ENCODE data around the gene ETV5. TPM values are rescaled to one million over a fixed set of nuclear protein-coding genes. Genes with fewer than 3 reads are reported as not detected.

Gene ETV5
- total and polyA plus RNA-seq, 2 donors (not counting 1 experiment from before 2014, with no cell fraction given) = 0.12 to 0.74 TPM

DNA sequence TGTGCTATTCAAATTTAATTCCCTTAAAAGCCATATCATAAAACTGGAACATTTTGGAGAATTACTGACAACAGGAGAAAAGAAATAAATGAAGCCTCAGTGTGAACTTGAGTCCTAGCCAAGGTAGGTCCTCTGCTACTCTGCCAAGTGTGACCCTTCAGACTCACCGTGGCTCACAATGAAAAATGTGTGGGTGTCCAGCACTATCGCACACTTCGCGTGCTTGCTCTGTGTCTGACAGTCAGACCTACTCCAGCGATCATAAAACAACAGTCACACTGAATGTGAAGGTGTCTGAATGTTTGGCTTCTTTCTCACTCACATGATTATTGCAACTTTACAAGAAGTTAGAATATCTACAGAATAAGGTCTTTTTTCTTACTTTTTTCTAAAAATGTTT, 105.3 kb downstream of the ETV5 start:
- Histone ChIP-seq H2AFZ (ENCODE audit: insufficient read depth, low read depth, low read length, poor library complexity, severe bottlenecking) (no peak overlapping the region), H3K9me3 (ENCODE audit: control extremely low read depth in 1 of 3, control insufficient read depth in 2 of 3, insufficient read depth in 1 of 3, low read length in 2 of 3) (no peaks in the 10 kb centered on the region), H4K20me1 (ENCODE audit: control insufficient read depth, insufficient read depth, low read length, poor library complexity, severe bottlenecking) (no peaks in the 10 kb centered on the region), H3K27ac (ENCODE audit: low read length in 2 of 2) (no peak overlapping the region), H3K36me3 (replicated peaks in 1 of 2; ENCODE audit: control extremely low read depth in 1 of 2, control insufficient read depth in 1 of 2, extremely low read depth in 1 of 2, insufficient read depth in 2 of 2, low read length in 1 of 2) (no peaks in the 10 kb centered on the region), H3K27me3 (replicated peaks in 1 of 4; ENCODE audit: control extremely low read depth in 1 of 4, control insufficient read depth in 3 of 4, insufficient read depth in 4 of 4, low read length in 3 of 4) (peaks cover 0 to 7% (median 5%) of the 10 kb centered on the region in 4 experiments), H3K9ac (ENCODE audit: low read length) (no peak overlapping the region), H3K4me3 (ENCODE audit: control extremely low read depth in 1 of 5, extremely low read depth in 1 of 5, insufficient read depth in 1 of 5, low read depth in 2 of 5, low read length in 4 of 5) (no peak overlapping the region), H3K79me2 (ENCODE audit: control insufficient read depth, insufficient read depth, low read length) (no peaks in the 10 kb centered on the region), H3K4me1 (ENCODE audit: control insufficient read depth in 2 of 2, insufficient read depth in 2 of 2, low read length in 2 of 2) (no peaks in the 10 kb centered on the region), H3K4me2 (replicated peaks; ENCODE audit: low read depth, low read length, poor library complexity, severe bottlenecking) (no peak overlapping the region)
- ATAC-seq (ENCODE audit: low read depth) = no peak
- DNase-seq = no peak
- TF ChIP-seq, protein P1, sequence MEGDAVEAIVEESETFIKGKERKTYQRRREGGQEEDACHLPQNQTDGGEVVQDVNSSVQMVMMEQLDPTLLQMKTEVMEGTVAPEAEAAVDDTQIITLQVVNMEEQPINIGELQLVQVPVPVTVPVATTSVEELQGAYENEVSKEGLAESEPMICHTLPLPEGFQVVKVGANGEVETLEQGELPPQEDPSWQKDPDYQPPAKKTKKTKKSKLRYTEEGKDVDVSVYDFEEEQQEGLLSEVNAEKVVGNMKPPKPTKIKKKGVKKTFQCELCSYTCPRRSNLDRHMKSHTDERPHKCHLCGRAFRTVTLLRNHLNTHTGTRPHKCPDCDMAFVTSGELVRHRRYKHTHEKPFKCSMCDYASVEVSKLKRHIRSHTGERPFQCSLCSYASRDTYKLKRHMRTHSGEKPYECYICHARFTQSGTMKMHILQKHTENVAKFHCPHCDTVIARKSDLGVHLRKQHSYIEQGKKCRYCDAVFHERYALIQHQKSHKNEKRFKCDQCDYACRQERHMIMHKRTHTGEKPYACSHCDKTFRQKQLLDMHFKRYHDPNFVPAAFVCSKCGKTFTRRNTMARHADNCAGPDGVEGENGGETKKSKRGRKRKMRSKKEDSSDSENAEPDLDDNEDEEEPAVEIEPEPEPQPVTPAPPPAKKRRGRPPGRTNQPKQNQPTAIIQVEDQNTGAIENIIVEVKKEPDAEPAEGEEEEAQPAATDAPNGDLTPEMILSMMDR (IDR thresholded peaks at IDR 0.05) = no peak
- TF ChIP-seq EZH2 (IDR thresholded peaks at IDR 0.05; ENCODE audit: borderline replicate concordance, insufficient read depth, low read depth, low read length, poor library complexity, severe bottlenecking) = no peak
- CTCF ChIA-PET = interaction anchor here (1.2 to 1.3 kb wide), 3 partner anchors 20 to 536 kb away, joined by 3 to 9 read pairs (median 5); no protein-coding TSS in a partner anchor
- Mint-ChIP-seq H3K27ac (no peak overlapping the region), H3K4me3 (no peak overlapping the region), H3K27me3 (peaks cover 25% of the 10 kb centered on the region), H3K4me1 (no peaks in the 10 kb centered on the region), H3K9me3 (ENCODE audit: insufficient read depth) (no peaks in the 10 kb centered on the region)
- intact Hi-C loops (cut with micrococcal nuclease) = no loop called here
- POLR2A ChIA-PET = no interaction called here
- no CpG with 5 or more reads among the region's 5 CpGs for WGBS (ENCODE audit: insufficient coverage)

DNA sequence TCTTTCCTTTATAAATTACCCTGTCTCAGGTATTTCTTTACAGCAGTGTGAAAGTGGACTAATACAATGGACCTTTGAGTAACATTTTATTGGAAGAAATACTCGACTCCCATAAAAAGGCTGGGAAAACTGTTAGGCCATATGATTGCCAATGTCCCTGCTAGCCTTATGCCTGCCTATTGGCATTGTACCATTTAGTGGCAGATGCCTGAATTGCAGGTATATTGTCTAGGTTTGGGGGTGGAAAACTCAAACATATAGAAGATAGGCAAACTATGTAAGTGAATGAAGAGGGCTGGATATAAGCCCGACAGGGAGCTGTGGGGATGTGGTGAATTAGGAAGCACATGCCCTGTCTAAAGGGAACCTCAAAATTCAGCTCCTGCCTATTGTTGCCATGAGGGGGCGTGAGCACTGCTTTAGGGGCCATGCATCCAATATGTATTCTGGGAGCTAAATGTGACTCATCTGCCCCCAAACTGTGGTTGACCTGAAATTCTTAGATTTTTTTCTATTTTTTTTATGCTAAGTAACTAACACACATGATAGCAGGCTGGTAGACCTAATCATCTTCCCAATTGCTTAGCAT, 105.9 kb downstream of the ETV5 start:
- H3K4me2 ChIP-seq (replicated peaks; ENCODE audit: low read depth, low read length, poor library complexity, severe bottlenecking) = no peak overlapping the region
- no peaks in the 10 kb centered on the region for H3K79me2 ChIP-seq (ENCODE audit: control insufficient read depth, insufficient read depth, low read length)
- no peak overlapping the region for H3K4me3 ChIP-seq (ENCODE audit: control extremely low read depth in 1 of 5, extremely low read depth in 1 of 5, insufficient read depth in 1 of 5, low read depth in 2 of 5, low read length in 4 of 5)
- peak; percentile 25 for DNase-seq
- H3K9me3 ChIP-seq (ENCODE audit: control extremely low read depth in 1 of 3, control insufficient read depth in 2 of 3, insufficient read depth in 1 of 3, low read length in 2 of 3) = no peaks in the 10 kb centered on the region
- CTCF ChIA-PET = interaction anchor here (1.2 to 1.3 kb wide), 3 partner anchors 20 to 537 kb away, joined by 3 to 9 read pairs (median 5); no protein-coding TSS in a partner anchor
- peaks cover 0 to 7% (median 4%) of the 10 kb centered on the region in 4 experiments for H3K27me3 ChIP-seq (replicated peaks in 1 of 4; ENCODE audit: control extremely low read depth in 1 of 4, control insufficient read depth in 3 of 4, insufficient read depth in 4 of 4, low read length in 3 of 4)
- no peaks in the 10 kb centered on the region for H3K4me1 ChIP-seq (ENCODE audit: control insufficient read depth in 2 of 2, insufficient read depth in 2 of 2, low read length in 2 of 2)
- no peak overlapping the region for H3K27ac ChIP-seq (ENCODE audit: low read length in 2 of 2)
- WGBS (ENCODE audit: insufficient coverage) = 60% methylated on average over 2 of the region's 3 CpGs
- H3K36me3 ChIP-seq (replicated peaks in 1 of 2; ENCODE audit: control extremely low read depth in 1 of 2, control insufficient read depth in 1 of 2, extremely low read depth in 1 of 2, insufficient read depth in 2 of 2, low read length in 1 of 2) = no peaks in the 10 kb centered on the region
- ATAC-seq (ENCODE audit: low read depth) = no peak
- Mint-ChIP-seq H3K27me3 (peaks cover 21% of the 10 kb centered on the region), H3K27ac (no peak overlapping the region), H3K4me3 (no peak overlapping the region), H3K9me3 (ENCODE audit: insufficient read depth) (no peaks in the 10 kb centered on the region), H3K4me1 (no peaks in the 10 kb centered on the region)
- POLR2A ChIA-PET = no interaction called here
- no peaks in the 10 kb centered on the region for H4K20me1 ChIP-seq (ENCODE audit: control insufficient read depth, insufficient read depth, low read length, poor library complexity, severe bottlenecking)
- H2AFZ ChIP-seq (ENCODE audit: insufficient read depth, low read depth, low read length, poor library complexity, severe bottlenecking) = no peak overlapping the region
- intact Hi-C loops (cut with micrococcal nuclease) = no loop called here
- H3K9ac ChIP-seq (ENCODE audit: low read length) = no peak overlapping the region
- TF ChIP-seq, protein P1 (IDR thresholded peaks at IDR 0.05) = peak; percentile 15
- no peak for TF ChIP-seq EZH2 (IDR thresholded peaks at IDR 0.05; ENCODE audit: borderline replicate concordance, insufficient read depth, low read depth, low read length, poor library complexity, severe bottlenecking)
